ENCODE results near the gene DGLUCY. TPM values are rescaled to one million over a fixed set of nuclear protein-coding genes. Genes with fewer than 3 reads are reported as not detected.
A peak's percentile ranks its signal among the peaks of the same experiment; 100 is the strongest.

DGLUCY gene
- total and polyA plus RNA-seq, 2 of the 8 experiments (the other 6 are each of a cell fraction or from before 2014, with no cell fraction given): 24.9 to 31.8 TPM

DNA sequence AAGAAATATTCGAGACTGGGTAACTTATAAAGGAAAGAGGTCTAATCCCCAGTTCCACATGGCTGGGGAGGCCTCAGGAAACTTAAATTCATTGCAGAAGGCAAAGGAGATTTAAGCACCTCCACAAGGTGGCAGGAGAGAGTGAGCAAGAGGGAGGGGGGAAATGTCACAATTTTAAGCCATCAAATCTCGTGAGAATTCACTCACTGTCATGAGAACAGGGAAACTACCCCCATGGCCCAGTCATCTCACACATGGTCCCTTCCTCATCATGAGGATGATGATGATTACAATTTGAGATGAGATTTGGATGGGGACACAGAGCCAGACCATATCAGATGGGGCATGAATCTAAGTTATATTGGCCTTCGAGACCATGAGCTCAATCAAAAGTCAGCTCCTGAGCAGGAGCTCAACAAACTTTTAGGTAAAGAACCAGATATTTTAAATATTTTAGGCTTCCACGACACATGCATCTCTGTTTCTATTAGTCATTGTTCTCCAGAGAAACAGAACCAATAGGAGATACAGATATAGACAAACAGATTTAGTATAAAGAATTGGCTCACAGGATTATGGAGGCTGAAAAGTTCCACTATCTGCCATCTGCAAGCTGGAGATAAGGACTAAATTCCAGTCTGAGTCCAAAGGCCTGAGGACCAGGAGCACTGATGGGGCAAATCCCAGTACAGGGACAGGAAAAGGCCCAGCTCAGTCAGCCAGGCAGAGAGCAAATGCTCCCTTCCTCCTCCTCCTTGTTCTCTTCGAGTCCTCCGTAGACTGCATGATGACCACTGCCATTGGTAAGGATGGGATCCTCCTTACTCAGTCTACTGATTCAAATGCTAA is 24.9 kb downstream of the DGLUCY start:
- CTCF ChIA-PET (ENCODE audit: partially characterized antibody): interaction anchor here (0.6 to 3.8 kb wide), 40 partner anchors 8 to 1106 kb away, joined by 3 to 42 read pairs (median 4); partner anchors contain the start of gene DGLUCY
- DNase-seq (ENCODE audit: low read depth in 1 of 2, low spot score in 2 of 2): peak in 1 of 2 experiments; percentile 66
- H3K36me3 ChIP-seq (ENCODE audit: control insufficient read depth in 2 of 4, insufficient read depth in 4 of 4, low read length in 3 of 4): no peaks in the 10 kb centered on the region; a peak in 1 of 8 replicates
- TF ChIP-seq SIX5 (IDR thresholded peaks at IDR 0.05; ENCODE audit: low read depth, low read length): no peak
- no peak for TF ChIP-seq KDM1A (IDR thresholded peaks at IDR 0.05; ENCODE audit: borderline replicate concordance, low read length)
- no peak for TF ChIP-seq TBP (IDR thresholded peaks at IDR 0.05; ENCODE audit: low read depth, low read length)
- TF ChIP-seq ASH2L (IDR thresholded peaks at IDR 0.05; ENCODE audit: low read length): no peak
- no peak for TF ChIP-seq SIRT6 (IDR thresholded peaks at IDR 0.05; ENCODE audit: low read length)
- TF ChIP-seq BCL11A (IDR thresholded peaks at IDR 0.05; ENCODE audit: low read depth in 2 of 2, low read length in 2 of 2): no peak
- no peak for TF ChIP-seq RXRA (IDR thresholded peaks at IDR 0.05; ENCODE audit: insufficient read depth, low read depth, low read length)
- peak; percentile 35 to 53; a peak in 3 of 4 replicates for TF ChIP-seq RAD21 (IDR thresholded peaks at IDR 0.05 in 1 of 2, conservative IDR thresholded peaks at IDR 0.05 in 1 of 2; ENCODE audit: low read depth in 2 of 2, low read length in 2 of 2)
- no peak for TF ChIP-seq SUZ12 (IDR thresholded peaks at IDR 0.05; ENCODE audit: low read length)
- no peak for TF ChIP-seq SIN3A (conservative IDR thresholded peaks at IDR 0.05 in 1 of 2, IDR thresholded peaks at IDR 0.05 in 1 of 2; ENCODE audit: low read depth in 1 of 2, low read length in 2 of 2)
- TF ChIP-seq MAX (IDR thresholded peaks at IDR 0.05): no peak

More for the DNA sequence above, 24.9 kb downstream of the DGLUCY start:
- H4K20me1 ChIP-seq (replicated peaks in 1 of 2; ENCODE audit: control insufficient read depth in 1 of 2, insufficient read depth in 2 of 2, low read length in 2 of 2): peaks cover 0 to 2% of the 10 kb centered on the region in 2 experiments
- no peaks in the 10 kb centered on the region for H3K27me3 ChIP-seq (replicated peaks in 1 of 4; ENCODE audit: control insufficient read depth in 3 of 4, extremely low read depth in 1 of 4, insufficient read depth in 3 of 4, low read length in 3 of 4)
- H4K5ac ChIP-seq (ENCODE audit: insufficient read length, low read depth, low read length): no peak overlapping the region
- H3K14ac ChIP-seq (ENCODE audit: insufficient read length): no peak overlapping the region
- no peak overlapping the region for H2AFZ ChIP-seq (ENCODE audit: low read length)
- H2BK5ac ChIP-seq (ENCODE audit: low read depth, low read length): no peak overlapping the region
- peak; percentile 48 for FAIRE-seq
- 0 out of 2 replicates have a peak overlapping the region, but pooled peaks have one; percentile 60 for H2BK12ac ChIP-seq (ENCODE audit: low read depth, low read length)
- H3K79me2 ChIP-seq (ENCODE audit: control insufficient read depth in 1 of 2, insufficient read depth in 2 of 2, low read length in 2 of 2): no peaks in the 10 kb centered on the region
- no peaks in the 10 kb centered on the region for H3K9me3 ChIP-seq (ENCODE audit: insufficient read depth in 2 of 2, low read depth in 1 of 2, low read length in 1 of 2)
- H3K27ac ChIP-seq (ENCODE audit: low read depth, low read length): no peak overlapping the region
- WGBS, 2 experiments (ENCODE audit: extremely low coverage in 1 of 2, insufficient coverage in 1 of 2, insufficient read length in 1 of 2, insufficient replicate concordance in 2 of 2, low coverage in 1 of 2, low lambda C conversion rate in 2 of 2, missing lambda C conversion rate in 1 of 2): 89% methylated on average over 6 of the region's 6 CpGs; no CpG with 5 or more reads in 1 of the 2 experiments
- no peak overlapping the region for H4K91ac ChIP-seq (replicated peaks; ENCODE audit: insufficient read length, low read length)
- no peak overlapping the region for H3K18ac ChIP-seq (ENCODE audit: extremely low read depth, low read length)
- peak overlapping the region; percentile 72; the same call in 1 of the 2 replicates for H2BK15ac ChIP-seq (ENCODE audit: low read length)
- H3K23me2 ChIP-seq (ENCODE audit: low read depth, low read length): 0 out of 2 replicates have a peak, but pooled peaks cover 2% of the 10 kb centered on the region
- H3K4ac ChIP-seq (replicated peaks; ENCODE audit: insufficient read length, low read depth, low read length): no peak overlapping the region
- no peak overlapping the region for H3K56ac ChIP-seq (replicated peaks; ENCODE audit: insufficient read length, low read depth, low read length)
- no peaks in the 10 kb centered on the region for H3K79me1 ChIP-seq (ENCODE audit: low read depth, low read length)
- H2BK120ac ChIP-seq (replicated peaks; ENCODE audit: low read depth, low read length): no peak overlapping the region
- H3K9ac ChIP-seq (replicated peaks in 1 of 4; ENCODE audit: extremely low read depth in 1 of 4, low read depth in 3 of 4, low read length in 3 of 4): no peak overlapping the region
- H3K4me3 ChIP-seq (ENCODE audit: extremely low read depth in 1 of 4, insufficient read depth in 2 of 4, low read depth in 3 of 4, low read length in 4 of 4): no peak overlapping the region
- no peak overlapping the region for H4K8ac ChIP-seq (ENCODE audit: extremely low read depth, insufficient read depth, low read length)
- POLR2A ChIA-PET (ENCODE audit: partially characterized antibody): interaction anchor here (0.7 to 1.6 kb wide), 4 partner anchors 9 to 78 kb away, joined by 3 to 5 read pairs (median 4); partner anchors contain the start of gene RPS6KA5
- H3K4me2 ChIP-seq (ENCODE audit: insufficient read depth in 1 of 2, low read depth in 2 of 2, low read length in 2 of 2): no peak overlapping the region
- H2AK5ac ChIP-seq (ENCODE audit: low read depth, low read length): no peak overlapping the region
- no peak overlapping the region for H3K23ac ChIP-seq (ENCODE audit: insufficient read length)
- H3K4me1 ChIP-seq (replicated peaks in 1 of 4; ENCODE audit: control insufficient read depth in 3 of 4, insufficient read depth in 4 of 4, low read length in 3 of 4): peaks cover 0 to 5% (median 3%) of the 10 kb centered on the region in 4 experiments; a peak in 4 of 7 replicates
- H2BK20ac ChIP-seq (ENCODE audit: low read length): no peak overlapping the region; the same call in 1 of the 2 replicates
